ENCODE measurements around the gene SLC25A48. TPM values are rescaled to one million over a fixed set of nuclear protein-coding genes. Genes with fewer than 3 reads are reported as not detected.
A peak's percentile ranks its signal among the peaks of the same experiment; 100 is the strongest.

The SLC25A48 gene
- total RNA-seq, 1 experiment from 2014 or later = 0.38 TPM

- Histone ChIP-seq H3K27me3 (ENCODE audit: control insufficient read depth, insufficient read depth, low read length) (no peaks in the 10 kb centered on the region), H3K36me3 (replicated peaks; ENCODE audit: control insufficient read depth, insufficient read depth, low read length) (no peaks in the 10 kb centered on the region), H3K4me3 (ENCODE audit: insufficient read depth, low read depth, low read length) (no peak overlapping the region)
- DNase-seq = peak; percentile 16
Measured at GRCh38 chr5:135877570-135878155, 43.2 kb downstream of the SLC25A48 start.

- Histone ChIP-seq H3K27me3 (ENCODE audit: control insufficient read depth, insufficient read depth, low read length) (no peaks in the 10 kb centered on the region), H3K4me3 (ENCODE audit: insufficient read depth, low read depth, low read length) (no peak overlapping the region), H3K36me3 (replicated peaks; ENCODE audit: control insufficient read depth, insufficient read depth, low read length) (no peaks in the 10 kb centered on the region)
- DNase-seq = peak; percentile 14
Measured at GRCh38 chr5:135878156-135878620, 43.7 kb downstream of the SLC25A48 start.

- Histone ChIP-seq H3K4me3 (ENCODE audit: insufficient read depth, low read depth, low read length) (no peak overlapping the region), H3K36me3 (replicated peaks; ENCODE audit: control insufficient read depth, insufficient read depth, low read length) (no peaks in the 10 kb centered on the region), H3K27me3 (ENCODE audit: control insufficient read depth, insufficient read depth, low read length) (no peaks in the 10 kb centered on the region)
- DNase-seq = peak; percentile 20
Measured at GRCh38 chr5:135879591-135879990, 45.1 kb downstream of the SLC25A48 start.

- Histone ChIP-seq H3K36me3 (replicated peaks; ENCODE audit: control insufficient read depth, insufficient read depth, low read length) (no peaks in the 10 kb centered on the region), H3K4me3 (ENCODE audit: insufficient read depth, low read depth, low read length) (no peak overlapping the region), H3K27me3 (ENCODE audit: control insufficient read depth, insufficient read depth, low read length) (no peaks in the 10 kb centered on the region)
- peak; percentile 86 for DNase-seq
Measured at GRCh38 chr5:135880278-135880677, 45.8 kb downstream of the SLC25A48 start.

GRCh38 chr5:135880801-135881200, 46.3 kb downstream of the SLC25A48 start:
- peak; percentile 26 for DNase-seq
- no peaks in the 10 kb centered on the region for H3K27me3 ChIP-seq (ENCODE audit: control insufficient read depth, insufficient read depth, low read length)
- no peak overlapping the region for H3K4me3 ChIP-seq (ENCODE audit: insufficient read depth, low read depth, low read length)
- H3K36me3 ChIP-seq (replicated peaks; ENCODE audit: control insufficient read depth, insufficient read depth, low read length) = no peaks in the 10 kb centered on the region

GRCh38 chr5:135881244-135881643, 46.8 kb downstream of the SLC25A48 start:
- H3K4me3 ChIP-seq (ENCODE audit: insufficient read depth, low read depth, low read length) = no peak overlapping the region
- no peak for DNase-seq
- H3K36me3 ChIP-seq (replicated peaks; ENCODE audit: control insufficient read depth, insufficient read depth, low read length) = no peaks in the 10 kb centered on the region
- H3K27me3 ChIP-seq (ENCODE audit: control insufficient read depth, insufficient read depth, low read length) = no peaks in the 10 kb centered on the region

GRCh38 chr5:135881819-135882218, 47.4 kb downstream of the SLC25A48 start:
- Histone ChIP-seq H3K4me3 (ENCODE audit: insufficient read depth, low read depth, low read length) (no peak overlapping the region), H3K36me3 (replicated peaks; ENCODE audit: control insufficient read depth, insufficient read depth, low read length) (no peaks in the 10 kb centered on the region), H3K27me3 (ENCODE audit: control insufficient read depth, insufficient read depth, low read length) (no peaks in the 10 kb centered on the region)
- peak; percentile 16 for DNase-seq

- no peak for DNase-seq
- Histone ChIP-seq H3K4me3 (ENCODE audit: insufficient read depth, low read depth, low read length) (no peak overlapping the region), H3K27me3 (ENCODE audit: control insufficient read depth, insufficient read depth, low read length) (peaks cover 4% of the 10 kb centered on the region), H3K36me3 (replicated peaks; ENCODE audit: control insufficient read depth, insufficient read depth, low read length) (no peaks in the 10 kb centered on the region)
Measured at GRCh38 chr5:135883026-135883425, 48.6 kb downstream of the SLC25A48 start.

GRCh38 chr5:135883441-135883840, 49.0 kb downstream of the SLC25A48 start:
- H3K4me3 ChIP-seq (ENCODE audit: insufficient read depth, low read depth, low read length) = no peak overlapping the region
- H3K27me3 ChIP-seq (ENCODE audit: control insufficient read depth, insufficient read depth, low read length) = peaks cover 5% of the 10 kb centered on the region
- peak; percentile 78 for DNase-seq
- no peaks in the 10 kb centered on the region for H3K36me3 ChIP-seq (replicated peaks; ENCODE audit: control insufficient read depth, insufficient read depth, low read length)

GRCh38 chr5:135885031-135885430, 50.6 kb downstream of the SLC25A48 start:
- no peak for DNase-seq
- Histone ChIP-seq H3K36me3 (replicated peaks; ENCODE audit: control insufficient read depth, insufficient read depth, low read length) (no peaks in the 10 kb centered on the region), H3K27me3 (ENCODE audit: control insufficient read depth, insufficient read depth, low read length) (peaks cover 8% of the 10 kb centered on the region), H3K4me3 (ENCODE audit: insufficient read depth, low read depth, low read length) (no peak overlapping the region)

- H3K27me3 ChIP-seq (ENCODE audit: control insufficient read depth, insufficient read depth, low read length) = peaks cover 8% of the 10 kb centered on the region
- peak; percentile 31 for DNase-seq
- H3K4me3 ChIP-seq (ENCODE audit: insufficient read depth, low read depth, low read length) = no peak overlapping the region
- H3K36me3 ChIP-seq (replicated peaks; ENCODE audit: control insufficient read depth, insufficient read depth, low read length) = no peaks in the 10 kb centered on the region
Measured at GRCh38 chr5:135886136-135886535, 51.7 kb downstream of the SLC25A48 start.

- H3K36me3 ChIP-seq (replicated peaks; ENCODE audit: control insufficient read depth, insufficient read depth, low read length) = no peaks in the 10 kb centered on the region
- no peak overlapping the region for H3K4me3 ChIP-seq (ENCODE audit: insufficient read depth, low read depth, low read length)
- peak; percentile 79 for DNase-seq
- H3K27me3 ChIP-seq (ENCODE audit: control insufficient read depth, insufficient read depth, low read length) = peaks cover 8% of the 10 kb centered on the region
Measured at GRCh38 chr5:135887447-135887864, 53.0 kb downstream of the SLC25A48 start.

- peaks cover 8% of the 10 kb centered on the region for H3K27me3 ChIP-seq (ENCODE audit: control insufficient read depth, insufficient read depth, low read length)
- no peak overlapping the region for H3K4me3 ChIP-seq (ENCODE audit: insufficient read depth, low read depth, low read length)
- no peaks in the 10 kb centered on the region for H3K36me3 ChIP-seq (replicated peaks; ENCODE audit: control insufficient read depth, insufficient read depth, low read length)
- DNase-seq = peak; percentile 9
Measured at GRCh38 chr5:135887881-135888614, 53.6 kb downstream of the SLC25A48 start.

- Histone ChIP-seq H3K36me3 (replicated peaks; ENCODE audit: control insufficient read depth, insufficient read depth, low read length) (no peaks in the 10 kb centered on the region), H3K4me3 (ENCODE audit: insufficient read depth, low read depth, low read length) (no peak overlapping the region), H3K27me3 (ENCODE audit: control insufficient read depth, insufficient read depth, low read length) (peaks cover 8% of the 10 kb centered on the region)
- DNase-seq = no peak
Measured at GRCh38 chr5:135890296-135890695, 55.8 kb downstream of the SLC25A48 start.

GRCh38 chr5:135890867-135891266, 56.4 kb downstream of the SLC25A48 start:
- DNase-seq = no peak
- Histone ChIP-seq H3K27me3 (ENCODE audit: control insufficient read depth, insufficient read depth, low read length) (peaks cover 8% of the 10 kb centered on the region), H3K4me3 (ENCODE audit: insufficient read depth, low read depth, low read length) (no peak overlapping the region), H3K36me3 (replicated peaks; ENCODE audit: control insufficient read depth, insufficient read depth, low read length) (no peaks in the 10 kb centered on the region)

Data from H7 (cell line).